GM23338 (cell line): Measurements from ENCODE around the gene KCNMA1. TPM values are rescaled to one million over a fixed set of nuclear protein-coding genes. Genes with fewer than 3 reads are reported as not detected.

Source experiments
- ATAC-seq: fragments of 200-7000 bp; cut with Tn5 transposase; 3 replicates; pipeline ENCODE4 v1.9.1; 2020
- DNase-seq: peaks from one replicate; pipeline ENCODE4 v3.0.0-alpha.2; 2015; ENCODE audit warnings: low spot score
- H2AFZ ChIP-seq: fragments of 200-600 bp; sonication (generic); 2 replicates; pipeline ENCODE4 v1.8.0; 2016; ENCODE audit warnings: antibody characterized with exemption, mild to moderate bottlenecking, moderate library complexity
- H3F3A ChIP-seq: fragments of 200-600 bp; sonication (generic); replicated peaks from 2 replicates; pipeline ENCODE4 v1.8.0; 2017; ENCODE audit warnings: antibody characterized with exemption, mixed run types, low read depth
- H3K27ac ChIP-seq: fragments of 200-600 bp; sonication (generic); 2 replicates; pipeline ENCODE4 v1.6.1; 2016; ENCODE audit warnings: low read depth
- H3K27me3 ChIP-seq: fragments of 200-600 bp; sonication (generic); 2 replicates; pipeline ENCODE4 v1.8.0; 2016; ENCODE audit warnings: mild to moderate bottlenecking, mixed run types, moderate library complexity; ENCODE audit not compliant: insufficient read depth
- H3K36me3 ChIP-seq: fragments of 200-600 bp; sonication (generic); 2 replicates; pipeline ENCODE4 v1.8.0; 2016; ENCODE audit warnings: mild to moderate bottlenecking; ENCODE audit not compliant: insufficient read depth
- H3K4me1 ChIP-seq: fragments of 200-600 bp; sonication (generic); 2 replicates; pipeline ENCODE4 v1.8.0; 2016; ENCODE audit warnings: mild to moderate bottlenecking, moderate library complexity; ENCODE audit not compliant: insufficient read depth
- H3K4me2 ChIP-seq: fragments of 200-600 bp; sonication (generic); 2 replicates; pipeline ENCODE4 v1.7.1; 2017; ENCODE audit warnings: mixed run types
- H3K4me3 ChIP-seq: fragments of 200-600 bp; sonication (generic); 2 replicates; pipeline ENCODE4 v1.6.1; 2016; ENCODE audit warnings: mixed run types
- H3K79me2 ChIP-seq: fragments of 200-600 bp; sonication (generic); replicated peaks from 2 replicates; pipeline ENCODE4 v1.8.0; 2017; ENCODE audit warnings: mild to moderate bottlenecking; ENCODE audit not compliant: insufficient read depth
- H3K9me2 ChIP-seq: fragments of 200-600 bp; sonication (generic); 2 replicates; pipeline ENCODE4 v1.8.0; 2017; ENCODE audit not compliant: insufficient read depth
- H4K20me1 ChIP-seq: fragments of 200-600 bp; sonication (generic); replicated peaks from 2 replicates; pipeline ENCODE4 v1.8.0; 2017; ENCODE audit warnings: mild to moderate bottlenecking; ENCODE audit not compliant: insufficient read depth
- H3K27ac Mint-ChIP-seq: 2 replicates; pipeline ENCODE4 v1.8.0; 2020; ENCODE audit warnings: inconsistent platforms, mild to moderate bottlenecking, moderate library complexity, mixed read lengths
- H3K27me3 Mint-ChIP-seq: 3 replicates; pipeline ENCODE4 v1.8.0; 2022; ENCODE audit warnings: low read depth, mild to moderate bottlenecking, moderate library complexity, mixed read lengths, inconsistent platforms; ENCODE audit not compliant: insufficient read depth, poor library complexity
- H3K36me3 Mint-ChIP-seq: 3 replicates; pipeline ENCODE4 v1.8.0; 2021; ENCODE audit warnings: low read depth, mild to moderate bottlenecking, inconsistent platforms, moderate library complexity, mixed read lengths
- H3K4me1 Mint-ChIP-seq: 3 replicates; pipeline ENCODE4 v1.8.0; 2020; ENCODE audit warnings: mild to moderate bottlenecking, inconsistent platforms, mixed read lengths
- H3K4me3 Mint-ChIP-seq: 3 replicates; pipeline ENCODE4 v1.8.0; 2021; ENCODE audit warnings: moderate library complexity, mild to moderate bottlenecking, inconsistent platforms, mixed read lengths
- H3K9me3 Mint-ChIP-seq: 3 replicates; pipeline ENCODE4 v1.8.0; 2020; ENCODE audit warnings: moderate library complexity, mild to moderate bottlenecking, inconsistent platforms, mixed read lengths
- EZH2 ChIP-seq: fragments of 200-600 bp; sonication (generic); IDR thresholded peaks from one replicate; pipeline ENCODE4 v1.8.0; 2017; ENCODE audit warnings: antibody characterized with exemption, mild to moderate bottlenecking, low read depth; ENCODE audit not compliant: unreplicated experiment
- EZH2phosphoT487 ChIP-seq: fragments of 200-600 bp; sonication (generic); IDR thresholded peaks from one replicate; pipeline ENCODE4 v1.8.1; 2018; ENCODE audit warnings: antibody characterized with exemption; ENCODE audit not compliant: unreplicated experiment
- JUNB ChIP-seq: IDR thresholded peaks from one replicate; pipeline ENCODE4 v1.6.1; 2016; ENCODE audit warnings: antibody characterized with exemption; ENCODE audit not compliant: unreplicated experiment
- NANOG ChIP-seq: IDR thresholded peaks from 2 replicates; pipeline ENCODE4 v1.6.1; 2016; ENCODE audit warnings: antibody characterized with exemption, borderline replicate concordance
- STAT1 ChIP-seq: IDR thresholded peaks from one replicate; pipeline ENCODE4 v1.6.1; 2016; ENCODE audit warnings: antibody characterized with exemption; ENCODE audit not compliant: unreplicated experiment
- ZNF114 ChIP-seq: fragments of 250-450 bp; sonication (Bioruptor Pico); IDR thresholded peaks from 2 replicates; pipeline ENCODE4 v1.5.0; 2020; ENCODE audit warnings: mild to moderate bottlenecking, moderate library complexity
- ZNF331 ChIP-seq: fragments of 250-450 bp; sonication (Bioruptor Pico); IDR thresholded peaks from 2 replicates; pipeline ENCODE4 v1.5.0; 2020; ENCODE audit warnings: low read depth, mild to moderate bottlenecking, moderate library complexity
- polyA plus RNA-seq: library from polyadenylated mRNA; unstranded; fragments of >200 nt; fragmentation: Nextera tagmentation; extraction: Ambion mirVana; gene quantifications from 2 replicates; pipeline ENCODE4 v1.2.1, GENCODE V29; 2016
- total RNA-seq: library from RNA; depleted of rRNA; stranded (reverse); fragments of >200 nt; shearing (Covaris generic); gene quantifications from 2 replicates; pipeline ENCODE4 v1.2.3, GENCODE V29; 2014
- TF ChIP-seq, protein P1 (sequence below): IDR thresholded peaks from 2 replicates; pipeline ENCODE4 v1.6.1; 2016; ENCODE audit warnings: antibody characterized with exemption
- TF ChIP-seq, protein P2 (sequence below): fragments of 250-450 bp; sonication (Bioruptor Pico); IDR thresholded peaks from 2 replicates; pipeline ENCODE4 v1.5.0; 2020; ENCODE audit warnings: mild to moderate bottlenecking, moderate library complexity
- TF ChIP-seq, protein P3 (sequence below), 2 experiments: fragments of 200-600 bp in 1 of 2; sonication (generic) in 1 of 2; conservative IDR thresholded peaks; 2 replicates each; pipeline versions ENCODE4 v1.5.1 to v1.6.1; 2016 to 2017; ENCODE audit warnings: antibody characterized with exemption in 2 of 2, low read depth in 2 of 2, mild to moderate bottlenecking in 2 of 2, moderate library complexity in 1 of 2
- TF ChIP-seq, protein P4 (sequence below): IDR thresholded peaks from one replicate; pipeline ENCODE4 v1.6.1; 2018; ENCODE audit warnings: antibody characterized with exemption; ENCODE audit not compliant: unreplicated experiment

Gene KCNMA1
- total and polyA plus RNA-seq, 2 experiments from 2014 or later = 8.2 to 9.0 TPM

DNA sequence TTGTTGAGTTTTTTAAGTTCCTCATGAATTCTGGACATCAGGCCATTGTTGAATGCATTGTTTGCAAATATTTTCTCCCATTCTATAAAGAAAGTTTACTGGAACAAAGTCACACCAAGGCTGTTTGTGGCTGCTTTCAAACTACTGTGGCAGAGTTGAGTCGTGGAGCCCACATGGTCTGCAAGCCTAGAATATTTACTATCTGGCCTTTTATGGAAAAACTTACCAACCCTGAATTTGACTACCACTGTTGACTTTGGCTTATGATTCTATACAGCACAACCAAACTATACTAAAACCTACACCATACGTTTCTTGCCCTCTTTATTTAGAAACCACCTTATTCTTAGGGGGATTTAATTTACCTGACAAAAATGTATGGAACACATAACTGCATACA lies 239.1 kb downstream of the KCNMA1 start:
- no peaks in the 10 kb centered on the region for H3K9me2 ChIP-seq
- no peak overlapping the region for H3K4me3 Mint-ChIP-seq
- DNase-seq (no peak), ATAC-seq (no peak)
- H4K20me1 ChIP-seq = no peaks in the 10 kb centered on the region
- H2AFZ ChIP-seq = no peak overlapping the region
- no peak overlapping the region for H3K27ac Mint-ChIP-seq
- H3K27ac ChIP-seq = no peak overlapping the region
- no peaks in the 10 kb centered on the region for H3K36me3 Mint-ChIP-seq
- TF ChIP-seq ZNF331 = no peak
- TF ChIP-seq NANOG = no peak
- TF ChIP-seq EZH2 = no peak
- no peak for TF ChIP-seq ZNF114 (CRISPR knock-in tag)
- TF ChIP-seq, protein P1, sequence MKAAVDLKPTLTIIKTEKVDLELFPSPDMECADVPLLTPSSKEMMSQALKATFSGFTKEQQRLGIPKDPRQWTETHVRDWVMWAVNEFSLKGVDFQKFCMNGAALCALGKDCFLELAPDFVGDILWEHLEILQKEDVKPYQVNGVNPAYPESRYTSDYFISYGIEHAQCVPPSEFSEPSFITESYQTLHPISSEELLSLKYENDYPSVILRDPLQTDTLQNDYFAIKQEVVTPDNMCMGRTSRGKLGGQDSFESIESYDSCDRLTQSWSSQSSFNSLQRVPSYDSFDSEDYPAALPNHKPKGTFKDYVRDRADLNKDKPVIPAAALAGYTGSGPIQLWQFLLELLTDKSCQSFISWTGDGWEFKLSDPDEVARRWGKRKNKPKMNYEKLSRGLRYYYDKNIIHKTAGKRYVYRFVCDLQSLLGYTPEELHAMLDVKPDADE = no peak
- TF ChIP-seq STAT1 = no peak
- TF ChIP-seq, protein P2, sequence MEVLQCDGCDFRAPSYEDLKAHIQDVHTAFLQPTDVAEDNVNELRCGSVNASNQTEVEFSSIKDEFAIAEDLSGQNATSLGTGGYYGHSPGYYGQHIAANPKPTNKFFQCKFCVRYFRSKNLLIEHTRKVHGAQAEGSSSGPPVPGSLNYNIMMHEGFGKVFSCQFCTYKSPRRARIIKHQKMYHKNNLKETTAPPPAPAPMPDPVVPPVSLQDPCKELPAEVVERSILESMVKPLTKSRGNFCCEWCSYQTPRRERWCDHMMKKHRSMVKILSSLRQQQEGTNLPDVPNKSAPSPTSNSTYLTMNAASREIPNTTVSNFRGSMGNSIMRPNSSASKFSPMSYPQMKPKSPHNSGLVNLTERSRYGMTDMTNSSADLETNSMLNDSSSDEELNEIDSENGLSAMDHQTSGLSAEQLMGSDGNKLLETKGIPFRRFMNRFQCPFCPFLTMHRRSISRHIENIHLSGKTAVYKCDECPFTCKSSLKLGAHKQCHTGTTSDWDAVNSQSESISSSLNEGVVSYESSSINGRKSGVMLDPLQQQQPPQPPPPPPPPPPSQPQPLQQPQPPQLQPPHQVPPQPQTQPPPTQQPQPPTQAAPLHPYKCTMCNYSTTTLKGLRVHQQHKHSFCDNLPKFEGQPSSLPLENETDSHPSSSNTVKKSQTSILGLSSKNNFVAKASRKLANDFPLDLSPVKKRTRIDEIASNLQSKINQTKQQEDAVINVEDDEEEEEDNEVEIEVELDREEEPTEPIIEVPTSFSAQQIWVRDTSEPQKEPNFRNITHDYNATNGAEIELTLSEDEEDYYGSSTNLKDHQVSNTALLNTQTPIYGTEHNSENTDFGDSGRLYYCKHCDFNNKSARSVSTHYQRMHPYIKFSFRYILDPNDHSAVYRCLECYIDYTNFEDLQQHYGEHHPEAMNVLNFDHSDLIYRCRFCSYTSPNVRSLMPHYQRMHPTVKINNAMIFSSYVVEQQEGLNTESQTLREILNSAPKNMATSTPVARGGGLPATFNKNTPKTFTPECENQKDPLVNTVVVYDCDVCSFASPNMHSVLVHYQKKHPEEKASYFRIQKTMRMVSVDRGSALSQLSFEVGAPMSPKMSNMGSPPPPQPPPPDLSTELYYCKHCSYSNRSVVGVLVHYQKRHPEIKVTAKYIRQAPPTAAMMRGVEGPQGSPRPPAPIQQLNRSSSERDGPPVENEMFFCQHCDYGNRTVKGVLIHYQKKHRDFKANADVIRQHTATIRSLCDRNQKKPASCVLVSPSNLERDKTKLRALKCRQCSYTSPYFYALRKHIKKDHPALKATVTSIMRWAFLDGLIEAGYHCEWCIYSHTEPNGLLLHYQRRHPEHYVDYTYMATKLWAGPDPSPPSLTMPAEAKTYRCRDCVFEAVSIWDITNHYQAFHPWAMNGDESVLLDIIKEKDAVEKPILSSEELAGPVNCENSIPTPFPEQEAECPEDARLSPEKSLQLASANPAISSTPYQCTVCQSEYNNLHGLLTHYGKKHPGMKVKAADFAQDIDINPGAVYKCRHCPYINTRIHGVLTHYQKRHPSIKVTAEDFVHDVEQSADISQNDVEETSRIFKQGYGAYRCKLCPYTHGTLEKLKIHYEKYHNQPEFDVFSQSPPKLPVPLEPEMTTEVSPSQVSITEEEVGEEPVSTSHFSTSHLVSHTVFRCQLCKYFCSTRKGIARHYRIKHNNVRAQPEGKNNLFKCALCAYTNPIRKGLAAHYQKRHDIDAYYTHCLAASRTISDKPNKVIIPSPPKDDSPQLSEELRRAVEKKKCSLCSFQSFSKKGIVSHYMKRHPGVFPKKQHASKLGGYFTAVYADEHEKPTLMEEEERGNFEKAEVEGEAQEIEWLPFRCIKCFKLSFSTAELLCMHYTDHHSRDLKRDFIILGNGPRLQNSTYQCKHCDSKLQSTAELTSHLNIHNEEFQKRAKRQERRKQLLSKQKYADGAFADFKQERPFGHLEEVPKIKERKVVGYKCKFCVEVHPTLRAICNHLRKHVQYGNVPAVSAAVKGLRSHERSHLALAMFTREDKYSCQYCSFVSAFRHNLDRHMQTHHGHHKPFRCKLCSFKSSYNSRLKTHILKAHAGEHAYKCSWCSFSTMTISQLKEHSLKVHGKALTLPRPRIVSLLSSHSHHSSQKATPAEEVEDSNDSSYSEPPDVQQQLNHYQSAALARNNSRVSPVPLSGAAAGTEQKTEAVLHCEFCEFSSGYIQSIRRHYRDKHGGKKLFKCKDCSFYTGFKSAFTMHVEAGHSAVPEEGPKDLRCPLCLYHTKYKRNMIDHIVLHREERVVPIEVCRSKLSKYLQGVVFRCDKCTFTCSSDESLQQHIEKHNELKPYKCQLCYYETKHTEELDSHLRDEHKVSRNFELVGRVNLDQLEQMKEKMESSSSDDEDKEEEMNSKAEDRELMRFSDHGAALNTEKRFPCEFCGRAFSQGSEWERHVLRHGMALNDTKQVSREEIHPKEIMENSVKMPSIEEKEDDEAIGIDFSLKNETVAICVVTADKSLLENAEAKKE (CRISPR knock-in tag) = no peak
- TF ChIP-seq EZH2phosphoT487 = no peak
- TF ChIP-seq, protein P3, sequence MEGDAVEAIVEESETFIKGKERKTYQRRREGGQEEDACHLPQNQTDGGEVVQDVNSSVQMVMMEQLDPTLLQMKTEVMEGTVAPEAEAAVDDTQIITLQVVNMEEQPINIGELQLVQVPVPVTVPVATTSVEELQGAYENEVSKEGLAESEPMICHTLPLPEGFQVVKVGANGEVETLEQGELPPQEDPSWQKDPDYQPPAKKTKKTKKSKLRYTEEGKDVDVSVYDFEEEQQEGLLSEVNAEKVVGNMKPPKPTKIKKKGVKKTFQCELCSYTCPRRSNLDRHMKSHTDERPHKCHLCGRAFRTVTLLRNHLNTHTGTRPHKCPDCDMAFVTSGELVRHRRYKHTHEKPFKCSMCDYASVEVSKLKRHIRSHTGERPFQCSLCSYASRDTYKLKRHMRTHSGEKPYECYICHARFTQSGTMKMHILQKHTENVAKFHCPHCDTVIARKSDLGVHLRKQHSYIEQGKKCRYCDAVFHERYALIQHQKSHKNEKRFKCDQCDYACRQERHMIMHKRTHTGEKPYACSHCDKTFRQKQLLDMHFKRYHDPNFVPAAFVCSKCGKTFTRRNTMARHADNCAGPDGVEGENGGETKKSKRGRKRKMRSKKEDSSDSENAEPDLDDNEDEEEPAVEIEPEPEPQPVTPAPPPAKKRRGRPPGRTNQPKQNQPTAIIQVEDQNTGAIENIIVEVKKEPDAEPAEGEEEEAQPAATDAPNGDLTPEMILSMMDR (conservative IDR thresholded peaks at IDR 0.05; ENCODE audit: low read depth in 2 of 2) = no peak
- TF ChIP-seq, protein P4, sequence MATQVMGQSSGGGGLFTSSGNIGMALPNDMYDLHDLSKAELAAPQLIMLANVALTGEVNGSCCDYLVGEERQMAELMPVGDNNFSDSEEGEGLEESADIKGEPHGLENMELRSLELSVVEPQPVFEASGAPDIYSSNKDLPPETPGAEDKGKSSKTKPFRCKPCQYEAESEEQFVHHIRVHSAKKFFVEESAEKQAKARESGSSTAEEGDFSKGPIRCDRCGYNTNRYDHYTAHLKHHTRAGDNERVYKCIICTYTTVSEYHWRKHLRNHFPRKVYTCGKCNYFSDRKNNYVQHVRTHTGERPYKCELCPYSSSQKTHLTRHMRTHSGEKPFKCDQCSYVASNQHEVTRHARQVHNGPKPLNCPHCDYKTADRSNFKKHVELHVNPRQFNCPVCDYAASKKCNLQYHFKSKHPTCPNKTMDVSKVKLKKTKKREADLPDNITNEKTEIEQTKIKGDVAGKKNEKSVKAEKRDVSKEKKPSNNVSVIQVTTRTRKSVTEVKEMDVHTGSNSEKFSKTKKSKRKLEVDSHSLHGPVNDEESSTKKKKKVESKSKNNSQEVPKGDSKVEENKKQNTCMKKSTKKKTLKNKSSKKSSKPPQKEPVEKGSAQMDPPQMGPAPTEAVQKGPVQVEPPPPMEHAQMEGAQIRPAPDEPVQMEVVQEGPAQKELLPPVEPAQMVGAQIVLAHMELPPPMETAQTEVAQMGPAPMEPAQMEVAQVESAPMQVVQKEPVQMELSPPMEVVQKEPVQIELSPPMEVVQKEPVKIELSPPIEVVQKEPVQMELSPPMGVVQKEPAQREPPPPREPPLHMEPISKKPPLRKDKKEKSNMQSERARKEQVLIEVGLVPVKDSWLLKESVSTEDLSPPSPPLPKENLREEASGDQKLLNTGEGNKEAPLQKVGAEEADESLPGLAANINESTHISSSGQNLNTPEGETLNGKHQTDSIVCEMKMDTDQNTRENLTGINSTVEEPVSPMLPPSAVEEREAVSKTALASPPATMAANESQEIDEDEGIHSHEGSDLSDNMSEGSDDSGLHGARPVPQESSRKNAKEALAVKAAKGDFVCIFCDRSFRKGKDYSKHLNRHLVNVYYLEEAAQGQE = no peak
- TF ChIP-seq JUNB = no peak
- no peaks in the 10 kb centered on the region for H3F3A ChIP-seq
- H3K36me3 ChIP-seq = no peaks in the 10 kb centered on the region
- H3K4me3 ChIP-seq = no peak overlapping the region
- H3K4me1 Mint-ChIP-seq = no peaks in the 10 kb centered on the region; the same call in 2 of the 3 replicates
- H3K4me2 ChIP-seq = no peak overlapping the region
- peaks cover 1% of the 10 kb centered on the region for H3K27me3 Mint-ChIP-seq
- no peaks in the 10 kb centered on the region; the same call in 2 of the 3 replicates for H3K9me3 Mint-ChIP-seq
- H3K79me2 ChIP-seq = no peaks in the 10 kb centered on the region
- no peaks in the 10 kb centered on the region for H3K4me1 ChIP-seq
- H3K27me3 ChIP-seq = no peaks in the 10 kb centered on the region
